Esophagus squamous epithelium (tissue), 5 donors: ENCODE data around the gene IKZF2. TPM values are rescaled to one million over a fixed set of nuclear protein-coding genes. Genes with fewer than 3 reads are reported as not detected.

Source experiments
- DNase-seq: peaks from one replicate; lab custom pipeline; 2025; lab: John Stamatoyannopoulos, UW
- H3K27ac ChIP-seq, 4 donors: fragments of 200-600 bp; sonication (generic); one replicate each; pipeline ENCODE4 v1.5.1; 2016 to 2019; ENCODE audit warnings: mild to moderate bottlenecking in 1 of 4
- H3K27me3 ChIP-seq, 4 donors: fragments of 200-600 bp; sonication (generic); 1 replicate in 3 of 4; 2 replicates in 1 of 4; pipeline versions ENCODE4 v1.5.1 to v1.6.0; 2017 to 2021; ENCODE audit warnings: antibody characterized with exemption in 1 of 4
- H3K36me3 ChIP-seq, 3 donors: fragments of 200-600 bp; sonication (generic); one replicate each; pipeline ENCODE4 v1.5.1; 2016 to 2019
- H3K4me1 ChIP-seq, 3 donors: fragments of 200-600 bp; sonication (generic); one replicate each; pipeline ENCODE4 v1.5.1; 2017 to 2019
- H3K4me3 ChIP-seq, 4 donors: fragments of 200-600 bp; sonication (generic); 1 replicate in 3 of 4; 2 replicates in 1 of 4; pipeline ENCODE4 v1.5.1; 2016 to 2019; ENCODE audit warnings: mild to moderate bottlenecking in 2 of 4, moderate library complexity in 1 of 4
- H3K9me3 ChIP-seq, 3 donors: fragments of 200-600 bp; sonication (generic); one replicate each; pipeline ENCODE4 v1.5.1; 2016 to 2019
- POLR2A ChIP-seq, 4 donors: fragments of 450-650 bp; IDR thresholded peaks; one replicate each; pipeline ENCODE4 v1.6.1; 2017; ENCODE audit warnings: antibody characterized with exemption in 4 of 4, mild to moderate bottlenecking in 4 of 4, moderate library complexity in 3 of 4
- WGBS, 2 donors: methylation state at CpG; one replicate each; pipeline ENCODE4 v1.1.5; 2018; 5-methylcytosine and 5-hydroxymethylcytosine counted together
- intact Hi-C: fragments of 100-400 bp; cut with DNase I; formaldehyde crosslinking; loops from one replicate; pipeline ENCODE4 v1.15.0; 2022
- total RNA-seq, 4 donors: library from RNA; depleted of rRNA; stranded (reverse); fragments of >200 nt; gene quantifications; one replicate each; pipeline ENCODE4 v1.1.0, GENCODE V29; 2016
- TF ChIP-seq, protein P1 (sequence below), 6 experiments: fragments of 450-650 bp in 4 of 6; fragments of 200-600 bp in 2 of 6; sonication (generic) in 2 of 6; IDR thresholded peaks; one replicate each; pipeline ENCODE4 v1.5.1; 2016 to 2019; ENCODE audit warnings: antibody characterized with exemption in 6 of 6, mild to moderate bottlenecking in 4 of 6, moderate library complexity in 4 of 6
- donor health status: DM: yes; HTN: yes; CAD: no.

The IKZF2 gene
- total RNA-seq, 4 donors from 2014 or later, result 44.1 to 96.1 (median 78.6) TPM

DNA sequence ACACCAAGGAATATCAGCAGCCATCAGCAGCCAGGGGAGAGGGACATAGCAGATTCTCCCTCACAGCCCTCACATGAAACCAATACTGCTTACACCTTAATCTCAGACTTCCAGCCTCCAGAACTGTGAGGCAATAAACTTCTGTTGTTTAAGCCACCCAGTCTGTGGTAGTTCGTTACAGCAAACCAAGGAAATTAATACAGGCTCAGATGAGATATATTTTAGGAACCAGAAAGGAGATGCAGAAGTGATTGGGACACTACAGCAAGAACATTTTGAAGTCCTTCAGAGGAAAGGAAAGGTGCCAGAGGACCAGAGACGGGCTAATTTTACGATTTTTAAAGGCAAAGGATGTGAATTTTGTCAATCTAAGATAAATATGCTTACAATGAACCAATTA, 60.6 kb downstream of the IKZF2 start:
- no peak overlapping the region for H3K27ac ChIP-seq
- H3K27me3 ChIP-seq, result no peaks in the 10 kb centered on the region
- peaks cover 0 to 15% (median 0%) of the 10 kb centered on the region in 3 donors for H3K4me1 ChIP-seq
- intact Hi-C loops, result no loop called here
- TF ChIP-seq, protein P1, sequence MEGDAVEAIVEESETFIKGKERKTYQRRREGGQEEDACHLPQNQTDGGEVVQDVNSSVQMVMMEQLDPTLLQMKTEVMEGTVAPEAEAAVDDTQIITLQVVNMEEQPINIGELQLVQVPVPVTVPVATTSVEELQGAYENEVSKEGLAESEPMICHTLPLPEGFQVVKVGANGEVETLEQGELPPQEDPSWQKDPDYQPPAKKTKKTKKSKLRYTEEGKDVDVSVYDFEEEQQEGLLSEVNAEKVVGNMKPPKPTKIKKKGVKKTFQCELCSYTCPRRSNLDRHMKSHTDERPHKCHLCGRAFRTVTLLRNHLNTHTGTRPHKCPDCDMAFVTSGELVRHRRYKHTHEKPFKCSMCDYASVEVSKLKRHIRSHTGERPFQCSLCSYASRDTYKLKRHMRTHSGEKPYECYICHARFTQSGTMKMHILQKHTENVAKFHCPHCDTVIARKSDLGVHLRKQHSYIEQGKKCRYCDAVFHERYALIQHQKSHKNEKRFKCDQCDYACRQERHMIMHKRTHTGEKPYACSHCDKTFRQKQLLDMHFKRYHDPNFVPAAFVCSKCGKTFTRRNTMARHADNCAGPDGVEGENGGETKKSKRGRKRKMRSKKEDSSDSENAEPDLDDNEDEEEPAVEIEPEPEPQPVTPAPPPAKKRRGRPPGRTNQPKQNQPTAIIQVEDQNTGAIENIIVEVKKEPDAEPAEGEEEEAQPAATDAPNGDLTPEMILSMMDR (IDR thresholded peaks at IDR 0.05), result no peak
- no peak for TF ChIP-seq POLR2A (IDR thresholded peaks at IDR 0.05)
- H3K4me3 ChIP-seq, result no peak overlapping the region
- H3K36me3 ChIP-seq, result peaks cover 0 to 35% (median 0%) of the 10 kb centered on the region in 3 donors
- H3K9me3 ChIP-seq, result no peaks in the 10 kb centered on the region
- DNase-seq, result no peak
- WGBS, 2 donors, result 79 to 84% methylated on average over 3 of the region's 3 CpGs

DNA sequence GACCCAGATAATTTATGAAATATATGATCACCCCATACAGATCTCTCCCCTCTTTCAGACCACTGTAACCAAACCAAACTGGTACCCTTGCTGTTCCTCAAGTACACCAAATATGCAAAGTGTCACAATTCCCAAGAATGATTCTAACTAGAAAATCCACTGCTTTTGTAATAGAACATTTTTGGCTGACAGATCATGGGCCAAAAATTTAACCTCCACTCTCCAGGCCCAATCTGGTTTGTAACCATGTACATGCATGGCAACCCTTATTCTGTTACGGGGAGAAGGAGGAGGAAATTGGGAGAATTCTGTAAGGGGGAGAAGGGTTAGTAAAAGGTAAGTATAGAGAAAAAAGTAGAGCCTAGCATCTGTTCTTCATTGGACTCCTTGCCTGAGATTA, 62.0 kb downstream of the IKZF2 start:
- H3K27me3 ChIP-seq, result no peaks in the 10 kb centered on the region
- WGBS, 2 donors, result 60 to 82% methylated on average over 1 of the region's 1 CpG
- H3K4me3 ChIP-seq, result no peak overlapping the region
- H3K36me3 ChIP-seq, result peaks cover 0 to 39% (median 0%) of the 10 kb centered on the region in 3 donors
- TF ChIP-seq, protein P1 (IDR thresholded peaks at IDR 0.05), result no peak
- no peak for TF ChIP-seq POLR2A (IDR thresholded peaks at IDR 0.05)
- DNase-seq, result no peak
- intact Hi-C loops, result no loop called here
- no peaks in the 10 kb centered on the region for H3K9me3 ChIP-seq
- H3K4me1 ChIP-seq, result peaks cover 0 to 15% (median 0%) of the 10 kb centered on the region in 3 donors
- no peak overlapping the region for H3K27ac ChIP-seq

DNA sequence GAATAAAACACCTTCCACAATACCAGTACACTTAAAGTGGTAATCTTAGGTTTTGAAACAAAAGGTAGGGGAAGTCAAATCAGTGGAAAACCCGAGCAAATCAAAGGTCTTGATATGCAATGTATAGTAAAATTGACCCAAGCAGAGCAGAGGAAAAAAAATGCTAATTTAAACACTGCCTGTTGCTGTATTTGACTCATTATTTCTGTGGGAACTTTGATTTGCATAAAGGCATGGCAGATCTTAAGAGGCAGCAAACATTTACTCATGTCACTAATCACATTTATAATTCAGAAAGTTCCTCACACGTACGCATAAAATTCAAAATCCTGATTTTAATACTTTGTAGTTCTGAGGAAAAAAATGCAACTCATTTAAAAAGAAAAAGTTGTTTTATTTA, 64.4 kb downstream of the IKZF2 start:
- 72 to 78% methylated on average over 3 of the region's 3 CpGs for WGBS, 2 donors
- Histone ChIP-seq H3K4me1 (peaks cover 0 to 11% (median 0%) of the 10 kb centered on the region in 3 donors), H3K9me3 (no peaks in the 10 kb centered on the region), H3K27me3 (no peaks in the 10 kb centered on the region), H3K27ac (no peak overlapping the region), H3K36me3 (peaks cover 0 to 35% (median 0%) of the 10 kb centered on the region in 3 donors), H3K4me3 (no peak overlapping the region)
- no peak for DNase-seq
- TF ChIP-seq POLR2A (IDR thresholded peaks at IDR 0.05), result no peak
- TF ChIP-seq, protein P1 (IDR thresholded peaks at IDR 0.05), result no peak
- intact Hi-C loops, result no loop called here

DNA sequence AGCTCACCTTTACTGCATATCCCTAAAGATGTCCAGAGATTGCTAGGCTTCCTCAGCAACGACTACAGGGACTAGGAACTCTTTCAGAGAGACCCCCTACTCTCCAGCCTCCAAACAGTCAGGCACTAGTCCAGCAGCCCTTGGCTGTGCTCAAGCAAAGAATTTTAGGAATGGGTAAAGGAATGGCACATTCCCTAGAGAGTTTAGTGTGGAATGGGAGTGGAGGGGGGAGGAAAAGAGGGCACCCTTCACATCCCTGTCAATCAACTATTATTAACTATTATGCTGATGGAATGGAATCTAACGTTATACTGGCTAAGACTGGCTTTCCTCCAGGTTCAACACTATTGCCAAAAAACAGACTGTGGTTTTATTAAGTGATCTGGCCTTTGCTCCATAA, 64.8 kb downstream of the IKZF2 start:
- no peaks in the 10 kb centered on the region for H3K27me3 ChIP-seq
- WGBS, 2 donors, result 38 to 39% methylated on average over 2 of the region's 2 CpGs
- no peak overlapping the region for H3K4me3 ChIP-seq
- H3K4me1 ChIP-seq, result peaks cover 0 to 9% (median 0%) of the 10 kb centered on the region in 3 donors
- DNase-seq, result no peak
- H3K9me3 ChIP-seq, result no peaks in the 10 kb centered on the region
- intact Hi-C loops, result no loop called here
- H3K27ac ChIP-seq, result no peak overlapping the region
- H3K36me3 ChIP-seq, result peaks cover 0 to 35% (median 0%) of the 10 kb centered on the region in 3 donors
- TF ChIP-seq POLR2A (IDR thresholded peaks at IDR 0.05), result no peak
- TF ChIP-seq, protein P1 (IDR thresholded peaks at IDR 0.05), result no peak

DNA sequence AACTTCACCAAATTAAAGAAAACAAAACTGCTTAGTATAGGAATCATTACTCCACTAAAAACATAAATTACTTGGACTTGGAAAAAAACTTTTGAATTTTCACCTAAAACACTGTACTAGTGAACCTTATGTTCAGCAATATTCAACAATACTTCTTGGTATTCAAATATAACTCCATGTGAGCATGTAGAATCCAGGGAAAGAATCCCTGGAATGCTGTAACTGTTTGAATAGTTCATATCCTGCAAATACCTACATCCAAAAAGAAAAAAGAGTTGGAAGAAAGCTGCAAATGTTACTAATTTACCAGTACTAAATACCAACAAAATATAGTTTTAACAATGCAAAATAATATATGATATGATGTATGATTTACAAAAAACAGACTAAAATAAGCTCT, 65.4 kb downstream of the IKZF2 start:
- no peak for TF ChIP-seq POLR2A (IDR thresholded peaks at IDR 0.05)
- TF ChIP-seq, protein P1 (IDR thresholded peaks at IDR 0.05), result no peak
- intact Hi-C loops, result no loop called here
- Histone ChIP-seq H3K4me3 (no peak overlapping the region), H3K9me3 (no peaks in the 10 kb centered on the region), H3K36me3 (peaks cover 0 to 35% (median 0%) of the 10 kb centered on the region in 3 donors), H3K27ac (no peak overlapping the region), H3K4me1 (peaks cover 0 to 4% (median 0%) of the 10 kb centered on the region in 3 donors), H3K27me3 (no peaks in the 10 kb centered on the region)
- DNase-seq, result no peak
